Muscle of back (tissue), 11 donors: ENCODE results near the gene RGS3. TPM values are rescaled to one million over a fixed set of nuclear protein-coding genes. Genes with fewer than 3 reads are reported as not detected.

ENCODE experiments used
- DNase-seq, 3 donors: peaks; one replicate each; pipeline versions ENCODE4 v3.0.0 to v3.0.0-alpha.2; 2013
- polyA plus RNA-seq, 10 donors: library from polyadenylated mRNA; unstranded; fragments of 120-200 nt; gene quantifications; one replicate each; pipeline ENCODE4 v1.2.1, GENCODE V29; 2013; ENCODE audit not compliant: insufficient read length in 10 of 10

The RGS3 gene
- polyA plus RNA-seq, 10 donors, result 34.8 to 61.2 (median 50.0) TPM

DNA sequence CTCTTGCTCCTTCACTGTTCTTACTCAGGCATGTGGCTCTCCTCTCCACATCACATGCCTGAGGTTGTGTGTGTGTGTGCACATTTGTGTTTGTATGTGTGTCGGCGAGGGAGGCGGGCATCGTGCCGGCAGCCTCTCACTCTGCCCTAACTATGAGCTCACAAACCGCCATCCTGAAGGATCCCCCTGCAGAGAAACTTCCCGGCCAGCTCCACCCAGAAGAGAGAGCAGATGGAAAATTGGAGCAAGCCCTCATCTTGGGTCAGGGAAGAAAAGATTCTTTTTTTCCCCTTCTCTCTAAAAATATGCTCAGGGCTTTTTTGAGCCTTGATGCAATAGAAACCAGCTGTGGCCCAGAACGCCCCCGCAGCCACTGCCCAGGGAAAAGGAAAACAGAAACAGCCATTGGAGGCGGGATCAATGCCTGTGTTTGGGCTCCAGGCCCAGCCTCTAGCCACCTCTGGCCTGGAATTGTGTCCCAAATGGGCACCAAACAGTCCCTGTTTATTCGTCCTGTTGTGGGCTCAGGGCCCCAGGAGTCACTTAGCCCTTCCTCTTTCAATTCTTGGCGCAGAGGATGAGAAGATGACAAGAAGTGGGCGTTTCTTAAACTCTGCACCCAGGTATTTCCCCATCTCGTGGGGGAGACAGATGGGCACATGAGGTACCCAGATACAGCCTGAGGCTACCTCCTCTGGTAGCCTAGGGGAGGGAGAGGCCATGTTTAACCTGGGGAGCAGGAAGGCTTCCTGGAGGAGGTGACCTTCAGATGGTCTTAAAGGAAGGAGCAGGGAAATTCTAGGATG is 151.5 kb downstream of the RGS3 start:
- peak; percentile 72 to 94 (median 89) for DNase-seq

DNA sequence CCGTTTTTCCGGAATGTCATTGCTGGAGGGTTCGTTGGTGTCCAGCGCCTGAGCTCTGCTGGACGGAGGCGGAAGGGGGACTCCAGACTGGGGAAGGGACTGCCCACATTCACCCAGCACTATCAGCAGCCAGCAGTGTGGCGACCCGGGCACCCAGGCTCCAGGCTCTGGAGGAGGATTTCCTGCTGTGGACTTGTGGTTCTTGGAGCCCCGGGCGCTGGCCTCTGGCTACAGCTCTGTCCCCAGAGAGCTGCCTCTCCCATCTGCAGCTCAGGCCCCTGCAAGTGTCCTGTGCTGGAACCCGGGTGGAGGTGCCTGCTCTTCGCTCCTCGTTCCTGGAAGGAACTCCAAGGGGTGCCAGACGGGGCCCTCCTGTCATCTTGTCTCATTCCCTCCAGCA is 152.6 kb downstream of the RGS3 start:
- DNase-seq, result peak in 1 of 3 donors; percentile 60

DNA sequence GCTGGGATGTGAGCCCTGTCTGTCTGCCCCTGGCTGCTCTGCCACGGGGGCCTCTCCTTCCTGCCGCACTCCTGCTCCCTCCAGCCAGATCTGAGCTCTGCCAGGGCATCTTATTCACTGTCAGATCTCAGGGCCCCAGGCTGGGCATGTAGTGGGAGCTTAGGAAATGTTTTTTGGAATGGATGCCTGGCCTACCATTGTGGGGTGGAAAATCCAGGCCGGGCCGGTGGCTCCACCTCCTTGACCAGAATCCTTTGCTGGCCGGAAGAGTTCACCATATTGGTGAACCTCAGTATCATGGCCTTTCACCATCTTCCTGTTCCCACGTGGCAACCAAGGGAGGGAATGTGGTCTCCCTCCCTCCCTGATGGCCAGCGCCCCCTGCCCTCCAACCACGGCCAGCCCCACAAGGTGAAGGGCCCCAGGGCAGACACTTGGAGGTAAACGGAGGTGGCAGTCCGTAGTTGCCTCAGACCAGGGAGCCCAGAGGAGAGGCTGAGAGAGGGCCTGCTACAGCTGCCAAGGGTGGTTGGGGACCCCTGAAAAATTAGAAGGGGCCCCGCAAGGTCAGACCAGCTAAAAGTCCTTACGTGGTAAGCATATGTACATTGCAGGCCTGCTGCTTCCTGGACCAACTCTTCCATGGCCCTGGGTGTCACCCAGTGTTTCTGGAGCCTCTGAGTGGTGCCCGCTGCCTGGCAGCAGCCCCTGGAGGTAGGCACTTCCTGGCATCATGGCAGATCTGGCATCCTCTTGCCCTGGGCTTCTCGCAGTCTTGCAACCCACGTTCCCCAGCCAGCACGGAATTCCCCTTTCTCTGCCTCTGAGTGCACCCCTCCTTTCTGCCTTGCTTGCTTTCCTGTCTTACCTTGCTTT is 153.3 kb downstream of the RGS3 start:
- DNase-seq, result peak in 1 of 3 donors; percentile 59

DNA sequence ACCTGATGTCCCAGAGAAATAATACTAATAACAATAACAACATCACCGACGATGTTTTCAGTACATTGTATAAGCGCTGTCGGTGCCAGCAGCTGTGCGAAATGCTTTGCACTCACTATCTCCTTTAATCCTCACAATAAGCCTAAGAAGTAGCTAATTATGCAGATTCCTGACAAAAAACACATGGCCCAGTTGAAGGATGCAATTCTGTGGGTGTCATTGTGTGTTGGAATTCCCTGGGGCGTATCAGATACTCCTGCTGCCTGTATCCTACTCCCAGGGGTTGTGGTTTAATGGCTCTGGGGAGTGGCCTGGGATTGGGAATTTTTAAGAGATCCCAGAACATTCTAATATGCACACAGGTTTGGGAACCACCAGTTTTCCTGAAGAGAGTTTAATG is 154.0 kb downstream of the RGS3 start:
- DNase-seq, result peak in 1 of 3 donors; percentile 15

DNA sequence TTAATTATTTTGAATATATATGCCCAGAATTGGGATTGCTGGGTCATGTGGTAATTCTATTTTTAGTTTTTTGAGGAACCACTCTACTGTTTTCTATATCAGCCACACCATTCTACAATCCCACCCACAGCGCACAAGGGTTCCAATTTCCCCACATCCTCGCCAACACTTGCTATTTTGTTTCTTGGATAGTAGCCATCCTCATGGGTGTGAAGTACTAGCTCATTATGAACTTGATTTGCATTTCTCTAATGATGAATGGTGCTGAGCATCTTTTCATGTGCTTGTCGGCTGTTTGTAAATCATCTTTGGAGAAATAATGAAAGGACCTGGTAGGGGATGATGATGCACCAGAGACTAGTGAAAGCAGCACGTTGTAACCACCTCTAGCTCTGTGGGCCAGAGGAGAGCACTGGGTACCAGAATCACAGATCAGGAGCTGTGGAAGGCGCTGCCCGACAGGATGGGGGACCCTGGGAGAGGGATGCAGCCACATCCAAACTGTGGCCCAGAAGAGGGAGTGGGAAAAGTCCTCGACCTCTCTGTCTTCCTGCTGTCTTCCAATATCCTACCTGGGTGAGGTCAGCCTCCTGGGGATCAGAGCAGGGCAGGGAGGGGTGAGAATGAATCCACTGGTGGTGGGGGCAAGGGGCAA is 155.4 kb downstream of the RGS3 start:
- peak in 1 of 3 donors; percentile 42 for DNase-seq

DNA sequence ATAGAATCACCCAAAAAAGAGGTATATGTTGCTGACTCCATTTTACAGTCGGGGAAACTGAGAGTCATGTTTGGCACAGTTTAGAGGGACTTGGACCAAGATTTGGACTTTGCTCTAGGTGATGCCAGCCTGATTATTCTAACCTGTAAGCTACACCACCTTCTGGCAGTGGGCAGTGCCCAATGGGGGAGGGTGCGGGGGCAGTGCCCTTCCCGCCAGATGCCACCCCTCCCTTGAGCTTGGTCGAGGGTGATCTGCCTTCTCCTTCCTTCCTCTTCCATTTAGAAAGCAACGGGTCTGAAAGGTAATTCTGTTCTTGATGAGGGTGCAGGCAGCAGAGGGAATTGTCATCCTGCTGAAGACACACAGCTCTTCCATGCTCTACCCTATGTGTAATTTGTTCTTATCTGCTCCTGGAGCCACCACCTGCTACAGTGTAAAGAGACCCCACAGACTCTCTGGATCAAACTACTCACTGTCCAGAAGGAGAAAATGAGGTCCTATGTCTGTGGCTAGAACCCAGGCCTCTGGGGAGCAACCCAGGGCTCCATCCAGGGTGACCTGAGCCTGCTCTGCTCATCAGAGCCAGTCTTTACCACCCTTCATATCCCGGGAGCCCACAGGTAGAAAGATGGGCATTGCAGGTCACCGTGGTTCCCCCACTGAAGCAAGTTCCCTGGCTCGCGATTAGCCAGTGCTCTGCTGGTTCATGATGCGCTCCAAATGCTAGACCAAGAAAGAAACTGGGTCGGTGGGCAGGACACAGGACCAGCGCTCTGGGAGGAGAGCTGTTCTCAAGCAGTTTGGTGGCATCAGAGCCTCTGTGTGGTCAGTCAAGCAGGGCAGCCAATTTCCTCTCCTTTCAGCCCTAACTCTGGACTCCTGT is 156.2 kb downstream of the RGS3 start:
- no peak for DNase-seq

DNA sequence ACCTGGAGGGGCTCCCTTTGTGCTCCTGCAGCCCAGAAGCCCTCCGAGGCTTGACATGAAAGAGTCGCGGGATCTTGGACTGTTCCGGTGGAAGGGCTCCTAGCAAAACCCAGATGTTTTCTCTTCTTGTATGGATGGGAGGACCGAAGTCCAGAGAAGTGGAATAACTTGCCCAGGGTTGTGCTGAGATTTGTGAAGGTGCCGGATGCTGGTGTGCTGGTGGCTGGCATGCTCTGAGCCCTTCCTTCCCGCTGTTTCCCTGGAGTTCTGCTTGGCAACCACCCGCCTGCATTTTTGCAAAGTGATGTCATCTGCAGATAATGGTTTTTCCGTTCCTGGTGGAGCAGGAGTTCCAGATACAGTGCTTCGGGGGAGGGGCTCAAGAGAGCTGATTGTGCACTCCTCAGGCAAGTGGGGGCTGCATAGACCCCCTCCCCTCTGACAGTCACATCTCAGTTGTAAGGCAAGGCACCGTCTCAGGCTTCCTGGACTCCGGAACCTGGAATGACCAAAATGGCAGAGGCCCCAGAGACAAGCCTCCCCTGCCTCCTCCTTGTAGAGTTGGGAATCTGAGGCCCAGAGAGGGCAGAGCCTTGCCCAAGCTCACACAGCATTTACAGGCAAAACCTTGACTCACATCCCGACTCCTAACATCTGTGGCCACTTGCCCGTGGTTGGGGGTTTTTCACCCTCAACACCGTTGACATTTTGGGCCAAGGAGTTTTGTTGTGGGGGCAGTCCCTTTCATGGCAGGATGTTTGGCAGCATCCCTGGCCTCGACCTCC is 157.0 kb downstream of the RGS3 start:
- peak; percentile 87 to 95 (median 89) for DNase-seq

DNA sequence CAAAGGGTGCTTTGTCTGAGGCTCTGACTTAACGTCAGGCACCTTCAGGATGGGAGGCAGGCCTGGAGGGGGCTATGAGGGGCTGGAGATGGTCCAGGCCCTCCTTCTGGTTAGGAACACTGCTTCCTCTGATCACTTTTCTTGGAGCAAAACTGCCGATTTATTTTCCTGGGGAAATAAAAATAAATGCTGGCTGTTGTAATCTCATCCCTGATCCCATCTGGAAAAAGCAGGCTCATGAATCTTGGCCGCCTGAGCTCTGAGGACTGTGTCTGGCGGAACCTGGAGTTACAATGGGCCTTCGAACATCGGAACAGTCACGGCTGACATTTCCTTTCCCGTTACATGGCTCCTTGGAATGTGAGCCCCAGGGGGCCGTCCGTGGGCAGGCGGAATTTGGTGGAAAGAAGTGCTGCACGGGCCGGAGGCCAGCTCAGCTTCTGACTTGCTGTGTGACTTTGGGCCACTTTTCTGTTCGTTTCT is 157.8 kb downstream of the RGS3 start:
- DNase-seq, result peak; percentile 91 to 96 (median 93)

DNA sequence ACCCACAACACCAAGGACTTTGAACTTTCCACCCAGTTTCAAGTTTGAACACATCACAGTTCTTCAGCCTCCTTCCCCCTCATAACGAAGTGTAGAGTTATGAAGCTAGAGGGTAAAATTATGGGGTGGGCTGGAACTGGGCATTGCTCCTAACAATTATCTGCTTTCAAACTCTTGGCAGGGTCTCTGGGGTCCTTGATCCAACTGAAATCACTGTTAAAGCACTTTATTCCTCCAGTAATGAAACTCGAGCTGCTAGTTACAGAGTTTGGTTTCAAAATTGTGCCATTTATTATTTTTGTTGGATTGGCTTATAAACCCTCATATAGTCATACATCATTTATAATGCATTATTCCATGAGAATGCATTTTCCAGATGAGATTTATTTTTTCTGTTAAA is 158.5 kb downstream of the RGS3 start:
- DNase-seq, result peak in 1 of 3 donors; percentile 81

DNA sequence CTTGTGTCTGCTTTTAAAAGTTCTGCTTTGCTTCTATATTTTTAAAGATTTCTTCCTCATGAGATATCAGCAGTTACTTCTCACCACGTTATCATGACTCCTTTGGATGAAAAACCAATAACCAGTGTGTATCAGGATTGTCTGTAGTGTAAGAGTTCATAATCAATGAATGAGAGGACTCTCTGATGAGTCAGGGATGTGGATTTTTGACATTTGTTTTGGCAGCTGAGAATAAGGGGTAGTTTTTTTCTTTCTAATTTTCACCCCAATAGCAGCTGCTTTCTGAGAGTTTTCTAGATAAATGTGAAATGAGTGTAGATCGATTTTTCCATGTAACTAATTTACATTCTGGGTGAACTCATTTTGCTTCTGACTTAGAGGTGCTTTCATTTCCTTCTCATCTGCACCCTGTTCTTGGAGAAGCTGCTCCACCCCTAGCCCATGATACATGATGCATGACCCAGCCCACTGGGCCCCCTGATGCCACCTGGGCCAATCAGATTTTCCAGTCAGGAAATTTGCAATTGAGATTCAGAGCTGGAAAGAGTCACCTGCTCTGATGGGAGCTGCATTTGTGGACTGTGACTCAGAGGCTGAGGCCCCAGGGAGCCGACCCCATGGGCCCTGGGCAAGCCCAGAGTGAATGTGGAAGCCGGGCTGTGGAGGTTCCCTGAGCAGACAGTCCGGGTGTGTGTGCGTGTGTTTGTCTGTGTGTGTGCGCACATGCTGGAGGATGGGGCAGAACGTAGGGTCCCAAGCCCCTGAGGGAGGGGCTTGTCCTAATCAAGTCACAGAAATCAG is 159.3 kb downstream of the RGS3 start:
- DNase-seq, result no peak

DNA sequence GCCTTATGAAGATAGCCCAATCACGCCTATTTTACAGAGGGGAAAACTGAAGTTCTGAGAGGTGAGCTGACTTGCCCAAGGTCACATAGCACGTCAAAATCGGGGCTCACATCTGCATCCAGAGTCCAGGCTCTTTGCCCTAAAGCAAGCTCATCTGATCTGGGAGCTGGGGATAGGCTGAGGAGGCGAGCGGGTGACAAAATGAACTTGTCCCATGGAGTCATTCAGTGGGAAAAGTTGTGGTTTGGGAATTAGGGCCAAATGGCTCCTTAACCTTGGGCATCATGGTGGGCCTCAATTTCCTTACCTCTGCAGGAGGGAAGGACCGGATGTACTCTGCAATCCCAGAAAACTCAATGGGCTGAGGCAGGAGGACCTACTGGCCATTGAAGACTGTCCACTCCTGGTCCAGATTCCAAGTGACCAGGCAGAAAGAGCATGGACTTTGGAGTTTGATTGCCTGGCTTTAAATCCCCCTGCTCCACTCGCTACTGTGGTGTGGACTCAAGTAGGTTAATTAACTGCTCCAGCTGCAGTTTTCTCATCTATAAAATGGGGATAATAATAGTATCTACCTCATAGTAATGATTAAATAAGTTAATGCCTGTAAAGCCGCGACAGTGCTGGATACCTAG is 160.4 kb downstream of the RGS3 start:
- DNase-seq, result no peak

DNA sequence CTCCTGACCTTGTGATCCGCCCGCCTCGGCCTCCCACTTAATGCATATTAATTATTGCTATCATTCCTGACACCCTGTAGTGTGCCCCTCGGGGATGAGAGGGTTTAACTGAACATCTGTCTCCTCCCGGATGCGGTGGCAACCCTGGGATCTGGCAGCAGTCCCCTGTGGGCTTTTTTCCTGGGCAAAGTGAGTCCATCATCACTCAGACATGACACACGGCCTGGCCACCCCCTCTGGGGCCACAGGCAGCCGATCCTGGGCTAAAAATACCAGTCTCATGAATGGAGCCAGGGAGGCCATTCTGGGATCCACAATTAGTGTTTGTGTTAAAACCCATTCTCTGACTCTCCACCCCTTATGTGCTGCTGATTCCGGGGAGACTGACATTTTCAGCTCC is 161.2 kb downstream of the RGS3 start:
- no peak for DNase-seq

DNA sequence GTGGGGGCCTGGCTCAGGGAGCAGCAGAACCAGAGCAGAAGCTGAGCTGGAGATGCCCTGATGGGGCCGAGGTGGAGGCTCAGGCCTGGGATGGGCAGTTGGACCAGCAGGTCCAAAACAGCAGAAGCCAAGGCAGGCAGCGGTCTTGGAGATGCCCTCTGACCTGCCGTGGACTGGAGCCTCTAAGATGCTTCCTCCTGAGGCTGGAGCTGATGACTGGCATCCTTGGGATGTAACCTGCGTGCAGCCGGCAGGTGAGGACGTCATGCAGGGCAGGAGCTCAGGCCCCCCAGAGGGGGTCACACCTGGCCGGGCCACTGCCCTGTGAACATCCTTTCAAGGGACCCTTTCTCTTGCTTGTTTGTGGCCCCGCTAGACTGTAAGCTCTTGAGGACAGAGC is 162.0 kb downstream of the RGS3 start:
- DNase-seq, result no peak

DNA sequence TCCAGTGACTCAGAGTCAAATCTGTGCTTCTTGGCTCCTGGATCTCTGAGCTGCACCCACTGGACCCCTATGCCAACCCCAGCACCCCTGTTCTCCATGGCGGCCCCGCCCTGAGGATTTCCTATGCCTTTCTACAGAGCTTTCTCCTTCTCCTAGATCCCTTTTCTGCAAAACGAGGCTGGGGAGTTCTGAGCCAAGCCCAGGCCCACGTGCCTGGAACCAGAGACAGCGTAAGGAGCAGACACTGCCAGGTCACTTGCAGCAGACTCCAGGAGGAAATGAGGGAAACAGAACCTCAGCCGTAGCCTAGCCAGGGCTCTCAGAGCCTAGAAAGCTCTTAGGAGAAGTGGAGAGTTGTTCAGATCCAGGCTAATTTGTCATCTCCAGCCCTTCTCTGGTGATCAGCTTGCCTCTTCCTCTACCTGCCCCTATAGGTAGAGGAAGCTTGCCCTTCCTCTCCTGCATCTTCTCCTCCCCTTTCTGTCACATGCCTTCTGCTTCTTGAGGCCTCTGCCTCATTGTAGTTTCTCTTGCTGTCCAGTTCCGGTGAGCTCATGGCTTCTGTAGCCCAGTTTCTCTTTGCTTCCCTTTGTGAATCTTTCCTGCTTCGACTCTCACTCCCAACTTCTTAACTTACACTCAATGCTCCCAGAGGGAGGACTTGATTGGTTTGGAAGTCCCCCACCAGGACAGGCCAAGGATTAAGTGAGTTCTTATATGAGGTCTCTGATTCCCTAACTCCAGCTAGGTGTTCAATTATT is 163.4 kb downstream of the RGS3 start:
- DNase-seq, result peak in 2 of 3 donors; percentile 90 to 94

DNA sequence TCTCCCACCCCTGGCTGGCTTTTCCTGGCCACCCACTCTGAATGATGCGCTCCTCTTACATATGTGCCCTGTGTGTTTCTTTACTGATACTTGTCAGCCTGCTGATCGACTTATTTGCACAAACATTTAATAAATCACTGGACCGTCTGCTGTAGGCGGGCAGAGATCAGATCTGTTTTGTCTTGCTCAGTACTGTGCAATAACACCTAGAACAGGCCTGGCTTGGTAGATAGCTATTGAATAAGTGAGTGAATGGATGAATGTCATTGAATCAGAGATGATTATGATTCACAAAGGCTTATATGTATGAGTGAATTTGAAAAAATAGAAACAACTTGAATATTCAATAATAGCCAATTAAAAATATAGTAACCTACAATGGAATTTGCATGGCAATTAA is 165.1 kb downstream of the RGS3 start:
- DNase-seq, result no peak

DNA sequence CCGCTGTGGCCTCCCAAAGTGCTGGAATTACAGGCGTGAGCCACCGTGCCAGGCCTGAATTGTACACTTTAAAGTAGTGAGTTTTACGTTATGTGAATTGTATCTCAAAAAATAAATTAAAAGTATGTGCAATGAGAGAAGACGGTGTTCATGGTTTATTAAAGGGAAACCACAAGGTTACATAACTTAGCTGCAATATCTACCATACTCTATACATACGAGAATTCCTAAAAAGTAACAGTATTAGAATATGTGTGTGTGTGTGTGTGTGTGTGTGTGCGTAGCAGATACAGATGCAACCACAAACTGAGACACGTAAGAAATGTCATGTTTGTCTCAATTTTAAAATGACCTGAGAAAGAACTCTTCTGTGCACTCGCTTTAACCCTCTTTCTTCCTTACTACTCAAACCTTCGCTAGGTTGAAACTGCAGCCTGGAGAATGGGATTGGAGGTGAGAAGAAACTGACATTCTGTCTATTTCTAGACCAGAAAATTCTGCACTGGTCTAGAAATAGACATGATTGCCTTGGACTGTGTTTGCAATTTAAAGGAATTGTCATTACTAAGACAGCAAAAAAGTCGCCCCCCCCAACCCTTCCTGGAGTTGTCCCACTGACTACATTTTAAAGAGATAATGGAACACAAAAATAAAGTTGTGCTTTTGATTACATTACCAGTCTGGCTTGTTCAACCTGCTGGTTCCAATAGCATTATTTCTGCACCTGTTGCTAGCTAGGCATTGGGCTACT is 167.0 kb downstream of the RGS3 start:
- peak in 1 of 3 donors; percentile 67 for DNase-seq

DNA sequence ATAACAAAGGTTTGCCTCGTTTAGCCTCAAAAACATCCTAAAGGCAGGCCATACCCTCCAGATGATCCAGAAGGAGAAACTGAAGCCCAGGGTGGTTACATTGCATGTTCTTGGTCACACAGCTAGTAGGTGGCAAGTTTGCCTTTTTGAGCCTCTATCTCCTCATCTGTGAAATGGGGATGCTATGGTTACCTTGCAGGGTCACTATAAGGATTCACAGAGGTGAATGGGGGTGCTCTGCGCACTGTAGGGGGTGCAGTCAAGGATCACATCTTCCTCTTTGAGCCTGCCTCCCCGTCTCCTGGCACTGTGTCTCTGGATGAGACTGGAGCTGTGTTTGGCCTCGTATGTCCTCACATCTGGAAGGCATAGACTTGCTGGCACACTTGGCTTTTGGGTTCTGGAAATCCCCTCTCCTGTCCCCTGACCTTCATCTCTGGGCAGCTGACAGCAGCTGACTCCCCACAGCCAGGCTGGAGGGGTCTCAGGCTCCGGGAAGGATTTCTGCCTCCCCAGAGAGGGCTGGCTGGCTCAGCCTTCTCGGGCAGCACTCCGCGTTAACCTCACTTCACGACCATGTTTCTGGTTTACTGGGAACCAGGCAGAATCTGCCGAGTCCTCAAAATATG is 167.7 kb downstream of the RGS3 start:
- DNase-seq, result peak in 2 of 3 donors; percentile 64 to 76
